SK-N-SH treated with all-trans-retinoic acid at 6 μM for 48 hours (cell line): ENCODE results near the gene PACS1.

ENCODE experiments used
- ARNTL ChIP-seq: fragments of 450-650 bp; formaldehyde crosslinking; IDR thresholded peaks from 2 replicates; pipeline ENCODE4 v1.5.0; 2020; ENCODE audit warnings: low read depth, mild to moderate bottlenecking, moderate library complexity, borderline replicate concordance
- BACH2 ChIP-seq: fragments of 250-450 bp; sonication (Bioruptor Pico); IDR thresholded peaks from 2 replicates; pipeline ENCODE4 v1.9.0; 2021; ENCODE audit warnings: mild to moderate bottlenecking, borderline replicate concordance
- CSDC2 ChIP-seq: fragments of 250-450 bp; sonication (Bioruptor Pico); IDR thresholded peaks from 2 replicates; pipeline ENCODE4 v1.5.0; 2020; ENCODE audit warnings: mild to moderate bottlenecking, moderate library complexity
- OSR1 ChIP-seq: fragments of 250-450 bp; sonication (Bioruptor Pico); IDR thresholded peaks from 2 replicates; pipeline ENCODE4 v1.8.0; 2022; ENCODE audit warnings: moderate library complexity, mild to moderate bottlenecking, inconsistent platforms
- RARB ChIP-seq: fragments of 250-450 bp; sonication (Bioruptor Pico); IDR thresholded peaks from 2 replicates; pipeline ENCODE4 v1.8.0; 2021; ENCODE audit warnings: mild to moderate bottlenecking, moderate library complexity
- SNAI2 ChIP-seq: fragments of 250-450 bp; sonication (Bioruptor Pico); IDR thresholded peaks from 2 replicates; pipeline ENCODE4 v1.5.0; 2020; ENCODE audit warnings: mild to moderate bottlenecking, moderate library complexity
- ZC3H10 ChIP-seq: fragments of 250-450 bp; sonication (Bioruptor Pico); IDR thresholded peaks from 2 replicates; pipeline ENCODE4 v1.5.1; 2021; ENCODE audit warnings: mild to moderate bottlenecking, moderate library complexity
- ZFP3 ChIP-seq: fragments of 250-450 bp; sonication (Bioruptor Pico); IDR thresholded peaks from 2 replicates; pipeline ENCODE4 v1.5.0; 2020; ENCODE audit warnings: mild to moderate bottlenecking, moderate library complexity
- ZFP30 ChIP-seq: fragments of 450-650 bp; formaldehyde crosslinking; IDR thresholded peaks from 2 replicates; pipeline ENCODE4 v1.5.0; 2022; ENCODE audit warnings: mild to moderate bottlenecking, moderate library complexity
- ZNF70 ChIP-seq: fragments of 450-650 bp; formaldehyde crosslinking; IDR thresholded peaks from 2 replicates; pipeline ENCODE4 v1.5.0; 2020; ENCODE audit warnings: mild to moderate bottlenecking, moderate library complexity
- ZNF8 ChIP-seq: fragments of 450-650 bp; formaldehyde crosslinking; IDR thresholded peaks from 2 replicates; pipeline ENCODE4 v1.5.0; 2020; ENCODE audit warnings: mild to moderate bottlenecking, moderate library complexity
- TF ChIP-seq, protein P1 (sequence below): fragments of 250-450 bp; sonication (Bioruptor Pico); IDR thresholded peaks from 2 replicates; pipeline ENCODE4 v1.5.1; 2020; ENCODE audit warnings: low read depth, mild to moderate bottlenecking, moderate library complexity
- TF ChIP-seq, protein P2 (sequence below): fragments of 250-450 bp; sonication (Bioruptor Pico); IDR thresholded peaks from 2 replicates; pipeline ENCODE4 v1.8.0; 2020; ENCODE audit warnings: mild to moderate bottlenecking, moderate library complexity, borderline replicate concordance
- TF ChIP-seq, protein P3 (sequence below): fragments of 250-450 bp; sonication (Bioruptor Pico); IDR thresholded peaks from 2 replicates; pipeline ENCODE4 v1.5.1; 2021; ENCODE audit warnings: mild to moderate bottlenecking, moderate library complexity

DNA sequence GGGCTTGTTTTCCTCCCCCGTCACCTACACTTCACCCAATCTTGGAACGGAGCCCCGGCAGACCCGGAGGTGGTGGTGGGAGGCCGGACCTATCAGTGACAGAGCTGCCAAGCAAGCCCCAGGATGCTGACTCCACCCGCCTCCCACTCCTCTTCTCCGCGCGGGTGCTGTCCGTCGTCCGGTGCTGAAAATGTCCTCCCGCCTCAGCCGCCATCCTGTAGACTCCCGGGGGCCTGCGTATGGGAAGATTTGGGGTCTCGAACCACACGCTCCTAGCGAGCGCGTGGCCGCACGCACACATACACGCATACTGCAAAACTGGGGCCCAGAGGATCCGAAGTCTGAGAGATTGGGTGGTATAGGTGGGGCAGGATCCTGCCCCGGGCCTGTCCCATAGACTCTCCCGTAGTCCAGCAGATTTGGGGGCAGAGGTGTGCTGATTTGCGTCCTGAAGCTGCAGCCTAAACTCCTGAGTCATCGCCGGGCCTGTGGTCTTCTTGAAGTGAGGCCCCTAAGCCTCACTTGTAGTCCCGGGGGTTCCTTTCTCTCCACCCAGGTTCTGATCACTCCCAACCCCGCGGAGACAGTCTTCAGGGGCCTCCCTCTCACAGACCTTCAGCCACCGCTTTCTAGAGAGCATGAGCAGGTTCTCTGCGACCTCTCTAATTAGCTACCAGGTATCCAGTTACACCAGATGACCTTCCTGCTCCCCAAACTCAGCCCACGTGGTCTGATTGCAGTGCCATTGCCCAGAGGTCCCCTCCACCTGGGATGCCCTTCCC, 219.7 kb downstream of the PACS1 start:
- no peak for TF ChIP-seq OSR1
- TF ChIP-seq ZFP3 (CRISPR knock-in tag) = peak; percentile 39; the same call in 1 of the 2 replicates
- peak; percentile 88 for TF ChIP-seq CSDC2 (CRISPR knock-in tag)
- TF ChIP-seq BACH2 (CRISPR knock-in tag) = no peak
- TF ChIP-seq, protein P1, sequence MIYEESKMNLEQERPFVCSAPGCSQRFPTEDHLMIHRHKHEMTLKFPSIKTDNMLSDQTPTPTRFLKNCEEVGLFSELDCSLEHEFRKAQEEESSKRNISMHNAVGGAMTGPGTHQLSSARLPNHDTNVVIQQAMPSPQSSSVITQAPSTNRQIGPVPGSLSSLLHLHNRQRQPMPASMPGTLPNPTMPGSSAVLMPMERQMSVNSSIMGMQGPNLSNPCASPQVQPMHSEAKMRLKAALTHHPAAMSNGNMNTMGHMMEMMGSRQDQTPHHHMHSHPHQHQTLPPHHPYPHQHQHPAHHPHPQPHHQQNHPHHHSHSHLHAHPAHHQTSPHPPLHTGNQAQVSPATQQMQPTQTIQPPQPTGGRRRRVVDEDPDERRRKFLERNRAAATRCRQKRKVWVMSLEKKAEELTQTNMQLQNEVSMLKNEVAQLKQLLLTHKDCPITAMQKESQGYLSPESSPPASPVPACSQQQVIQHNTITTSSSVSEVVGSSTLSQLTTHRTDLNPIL (CRISPR knock-in tag) = no peak
- TF ChIP-seq ZNF8 (CRISPR knock-in tag) = no peak
- TF ChIP-seq, protein P2, sequence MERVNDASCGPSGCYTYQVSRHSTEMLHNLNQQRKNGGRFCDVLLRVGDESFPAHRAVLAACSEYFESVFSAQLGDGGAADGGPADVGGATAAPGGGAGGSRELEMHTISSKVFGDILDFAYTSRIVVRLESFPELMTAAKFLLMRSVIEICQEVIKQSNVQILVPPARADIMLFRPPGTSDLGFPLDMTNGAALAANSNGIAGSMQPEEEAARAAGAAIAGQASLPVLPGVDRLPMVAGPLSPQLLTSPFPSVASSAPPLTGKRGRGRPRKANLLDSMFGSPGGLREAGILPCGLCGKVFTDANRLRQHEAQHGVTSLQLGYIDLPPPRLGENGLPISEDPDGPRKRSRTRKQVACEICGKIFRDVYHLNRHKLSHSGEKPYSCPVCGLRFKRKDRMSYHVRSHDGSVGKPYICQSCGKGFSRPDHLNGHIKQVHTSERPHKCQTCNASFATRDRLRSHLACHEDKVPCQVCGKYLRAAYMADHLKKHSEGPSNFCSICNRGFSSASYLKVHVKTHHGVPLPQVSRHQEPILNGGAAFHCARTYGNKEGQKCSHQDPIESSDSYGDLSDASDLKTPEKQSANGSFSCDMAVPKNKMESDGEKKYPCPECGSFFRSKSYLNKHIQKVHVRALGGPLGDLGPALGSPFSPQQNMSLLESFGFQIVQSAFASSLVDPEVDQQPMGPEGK (CRISPR knock-in tag) = no peak
- TF ChIP-seq, protein P3, sequence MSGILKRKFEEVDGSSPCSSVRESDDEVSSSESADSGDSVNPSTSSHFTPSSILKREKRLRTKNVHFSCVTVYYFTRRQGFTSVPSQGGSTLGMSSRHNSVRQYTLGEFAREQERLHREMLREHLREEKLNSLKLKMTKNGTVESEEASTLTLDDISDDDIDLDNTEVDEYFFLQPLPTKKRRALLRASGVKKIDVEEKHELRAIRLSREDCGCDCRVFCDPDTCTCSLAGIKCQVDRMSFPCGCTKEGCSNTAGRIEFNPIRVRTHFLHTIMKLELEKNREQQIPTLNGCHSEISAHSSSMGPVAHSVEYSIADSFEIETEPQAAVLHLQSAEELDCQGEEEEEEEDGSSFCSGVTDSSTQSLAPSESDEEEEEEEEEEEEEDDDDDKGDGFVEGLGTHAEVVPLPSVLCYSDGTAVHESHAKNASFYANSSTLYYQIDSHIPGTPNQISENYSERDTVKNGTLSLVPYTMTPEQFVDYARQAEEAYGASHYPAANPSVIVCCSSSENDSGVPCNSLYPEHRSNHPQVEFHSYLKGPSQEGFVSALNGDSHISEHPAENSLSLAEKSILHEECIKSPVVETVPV (CRISPR knock-in tag) = no peak
- no peak for TF ChIP-seq ZNF70 (CRISPR knock-in tag)
- no peak for TF ChIP-seq SNAI2 (CRISPR knock-in tag)
- no peak for TF ChIP-seq ZFP30 (CRISPR knock-in tag)
- no peak for TF ChIP-seq RARB (CRISPR knock-in tag)
- TF ChIP-seq ARNTL = no peak
- TF ChIP-seq ZC3H10 (CRISPR knock-in tag) = no peak
